T-helper 17 cell (primary cell): ENCODE measurements around the gene SHLD2. TPM values are rescaled to one million over a fixed set of nuclear protein-coding genes. Genes with fewer than 3 reads are reported as not detected.

ENCODE experiments used
- ATAC-seq: fragments of 150-1000 bp; cut with Tn5 transposase; 2 replicates; pipeline ENCODE4 v1.10.0; 2021; ENCODE audit warnings: mild to moderate bottlenecking, moderate library complexity
- DNase-seq, 3 donors: peaks; one replicate each; pipeline versions ENCODE4 v3.0.0 to v3.0.0-alpha.2; 2020 to 2021
- H3K9me3 ChIP-seq: one replicate; pipeline ENCODE4 v1.7.0; 2013; ENCODE audit warnings: low read length, mild to moderate bottlenecking; ENCODE audit not compliant: control insufficient read depth, poor library complexity, severe bottlenecking
- H3K27ac Mint-ChIP-seq: one replicate; pipeline ENCODE4 v1.8.0; 2022; ENCODE audit warnings: mild to moderate bottlenecking, moderate library complexity, mixed read lengths
- H3K27me3 Mint-ChIP-seq: one replicate; pipeline ENCODE4 v1.8.0; 2022; ENCODE audit warnings: mixed read lengths
- H3K36me3 Mint-ChIP-seq: one replicate; pipeline ENCODE4 v1.8.0; 2022; ENCODE audit warnings: low read depth, mixed read lengths
- H3K4me1 Mint-ChIP-seq: one replicate; pipeline ENCODE4 v1.8.0; 2022; ENCODE audit warnings: mild to moderate bottlenecking, mixed read lengths
- H3K4me3 Mint-ChIP-seq: one replicate; pipeline ENCODE4 v1.8.0; 2022; ENCODE audit warnings: mild to moderate bottlenecking, moderate library complexity, mixed read lengths
- total RNA-seq, 4 donors: library from RNA in 2 of 4; stranded (reverse) in 2 of 4; gene quantifications; one replicate each; pipeline ENCODE4 v1.2.3 and lab custom pipeline; 2022 to 2026

Gene SHLD2
- total RNA-seq = 10 to 100 TPM; 28.9 to 31.3 TPM
- total RNA-seq (lab: John Stamatoyannopoulos, UW) = 64.1 to 76.4 reads per million in 2 donors

- Mint-ChIP-seq H3K27me3 (no peaks in the 10 kb centered on the region), H3K4me1 (peaks cover 32% of the 10 kb centered on the region), H3K36me3 (no peaks in the 10 kb centered on the region)
Observed at GRCh38 chr10:87094373-87095235, at the start of gene SHLD2, which contains the start of gene GLUD1. Gene SHLD2, plus strand, starts transcription at chr10:87095206. Its CDS starts 56,149 bp downstream, at chr10:87151355. Gene GLUD1, minus strand, starts transcription at chr10:87094843. Its CDS starts 74 bp downstream, at chr10:87094769.

GRCh38 chr10:87045434-87045938 lies 49.5 kb upstream of the SHLD2 start:
- no peaks in the 10 kb centered on the region for H3K27me3 Mint-ChIP-seq
- peaks cover 8% of the 10 kb centered on the region for H3K36me3 Mint-ChIP-seq
- peak overlapping the region; percentile 37 for H3K27ac Mint-ChIP-seq
- H3K4me3 Mint-ChIP-seq = peak overlapping the region; percentile 52
- DNase-seq (no peak), ATAC-seq (no peak)
- H3K4me1 Mint-ChIP-seq = peaks cover 2% of the 10 kb centered on the region
- no peaks in the 10 kb centered on the region for H3K9me3 ChIP-seq

More at GRCh38 chr10:87094373-87095235, at the start of gene SHLD2, which contains the start of gene GLUD1:
- DNase-seq (peak; percentile 79 to 84 (median 83)), ATAC-seq (peak; percentile 68)
- Mint-ChIP-seq H3K4me3 (peak within 1 kb of the TSS; percentile 95), H3K27ac (peak within 1 kb of the TSS; percentile 96)
- H3K9me3 ChIP-seq = no peaks in the 10 kb centered on the region

- no peak for ATAC-seq
- Mint-ChIP-seq H3K4me1 (no peaks in the 10 kb centered on the region), H3K36me3 (no peaks in the 10 kb centered on the region), H3K27ac (no peak overlapping the region), H3K27me3 (no peaks in the 10 kb centered on the region), H3K4me3 (no peak overlapping the region)
- DNase-seq = no peak
- no peaks in the 10 kb centered on the region for H3K9me3 ChIP-seq
Observed at GRCh38 chr10:87053111-87053510, 41.9 kb upstream of the SHLD2 start.

GRCh38 chr10:87053577-87054181 lies 41.3 kb upstream of the SHLD2 start:
- ATAC-seq (no peak), DNase-seq (no peak)
- H3K4me1 Mint-ChIP-seq = no peaks in the 10 kb centered on the region
- no peaks in the 10 kb centered on the region for H3K9me3 ChIP-seq
- no peaks in the 10 kb centered on the region for H3K27me3 Mint-ChIP-seq
- H3K4me3 Mint-ChIP-seq = no peak overlapping the region
- H3K27ac Mint-ChIP-seq = no peak overlapping the region
- H3K36me3 Mint-ChIP-seq = no peaks in the 10 kb centered on the region

- peak; percentile 44 for ATAC-seq
- H3K9me3 ChIP-seq = no peaks in the 10 kb centered on the region
- DNase-seq = no peak
- Mint-ChIP-seq H3K36me3 (no peaks in the 10 kb centered on the region), H3K27ac (no peak overlapping the region), H3K4me1 (no peaks in the 10 kb centered on the region), H3K4me3 (no peak overlapping the region), H3K27me3 (no peaks in the 10 kb centered on the region)
Observed at GRCh38 chr10:87054373-87055295, 40.4 kb upstream of the SHLD2 start.

GRCh38 chr10:87058171-87058570 lies 36.8 kb upstream of the SHLD2 start:
- H3K4me1 Mint-ChIP-seq = no peaks in the 10 kb centered on the region
- peak overlapping the region; percentile 68 for H3K27ac Mint-ChIP-seq
- no peak overlapping the region for H3K4me3 Mint-ChIP-seq
- no peaks in the 10 kb centered on the region for H3K9me3 ChIP-seq
- no peak for ATAC-seq
- no peaks in the 10 kb centered on the region for H3K27me3 Mint-ChIP-seq
- H3K36me3 Mint-ChIP-seq = no peaks in the 10 kb centered on the region
- no peak for DNase-seq

GRCh38 chr10:87059401-87059800 lies 35.6 kb upstream of the SHLD2 start:
- H3K4me1 Mint-ChIP-seq = no peaks in the 10 kb centered on the region
- no peaks in the 10 kb centered on the region for H3K9me3 ChIP-seq
- no peak overlapping the region for H3K4me3 Mint-ChIP-seq
- DNase-seq = no peak
- no peak for ATAC-seq
- no peak overlapping the region for H3K27ac Mint-ChIP-seq
- H3K36me3 Mint-ChIP-seq = no peaks in the 10 kb centered on the region
- no peaks in the 10 kb centered on the region for H3K27me3 Mint-ChIP-seq

- DNase-seq = no peak
Observed at GRCh38 chr10:87060280-87060928, 34.6 kb upstream of the SHLD2 start.

GRCh38 chr10:87064651-87065050 lies 30.4 kb upstream of the SHLD2 start:
- Mint-ChIP-seq H3K27me3 (no peaks in the 10 kb centered on the region), H3K4me1 (peaks cover 13% of the 10 kb centered on the region), H3K4me3 (no peak overlapping the region), H3K27ac (no peak overlapping the region), H3K36me3 (peaks cover 13% of the 10 kb centered on the region)
- no peak for ATAC-seq
- DNase-seq = no peak
- H3K9me3 ChIP-seq = no peaks in the 10 kb centered on the region

More at GRCh38 chr10:87060280-87060928, 34.6 kb upstream of the SHLD2 start:
- peak overlapping the region; percentile 63 for H3K27ac Mint-ChIP-seq
- ATAC-seq = no peak
- H3K4me3 Mint-ChIP-seq = peak overlapping the region; percentile 3
- no peaks in the 10 kb centered on the region for H3K36me3 Mint-ChIP-seq
- H3K4me1 Mint-ChIP-seq = no peaks in the 10 kb centered on the region
- no peaks in the 10 kb centered on the region for H3K9me3 ChIP-seq
- H3K27me3 Mint-ChIP-seq = no peaks in the 10 kb centered on the region

- Mint-ChIP-seq H3K27ac (peak overlapping the region; percentile 90), H3K27me3 (no peaks in the 10 kb centered on the region), H3K4me1 (peaks cover 13% of the 10 kb centered on the region), H3K4me3 (no peak overlapping the region), H3K36me3 (peaks cover 13% of the 10 kb centered on the region)
- DNase-seq (no peak), ATAC-seq (no peak)
- H3K9me3 ChIP-seq = no peaks in the 10 kb centered on the region
Observed at GRCh38 chr10:87066178-87066577, 28.8 kb upstream of the SHLD2 start.

- DNase-seq = no peak
- Mint-ChIP-seq H3K27ac (peak overlapping the region; percentile 90), H3K4me1 (peaks cover 13% of the 10 kb centered on the region), H3K4me3 (no peak overlapping the region), H3K36me3 (peaks cover 16% of the 10 kb centered on the region), H3K27me3 (no peaks in the 10 kb centered on the region)
- H3K9me3 ChIP-seq = no peaks in the 10 kb centered on the region
- ATAC-seq = no peak
Observed at GRCh38 chr10:87066865-87067264, 28.1 kb upstream of the SHLD2 start.

GRCh38 chr10:87068281-87068680 lies 26.7 kb upstream of the SHLD2 start:
- H3K4me3 Mint-ChIP-seq = no peak overlapping the region
- peak overlapping the region; percentile 14 for H3K27ac Mint-ChIP-seq
- ATAC-seq = no peak
- H3K36me3 Mint-ChIP-seq = peaks cover 16% of the 10 kb centered on the region
- DNase-seq = no peak
- no peaks in the 10 kb centered on the region for H3K27me3 Mint-ChIP-seq
- peaks cover 13% of the 10 kb centered on the region for H3K4me1 Mint-ChIP-seq
- H3K9me3 ChIP-seq = no peaks in the 10 kb centered on the region
